BE2C (cell line): Measurements from ENCODE around the gene KHNYN.

Experiments used
- DNase-seq: peaks from one replicate; pipeline ENCODE4 v3.0.0-alpha.2; 2020
- H3K27me3 ChIP-seq: fragments of 250-450 bp; sonication (Bioruptor Pico); 2 replicates; pipeline ENCODE4 v1.5.1; 2020; ENCODE audit warnings: mild to moderate bottlenecking
- H3K36me3 ChIP-seq: fragments of 250-450 bp; sonication (Bioruptor Pico); 2 replicates; pipeline ENCODE4 v1.5.1; 2020; ENCODE audit warnings: mild to moderate bottlenecking
- H3K4me1 ChIP-seq: fragments of 250-450 bp; sonication (Bioruptor Pico); 2 replicates; pipeline ENCODE4 v1.5.1; 2020
- H3K4me3 ChIP-seq: 2 replicates; pipeline ENCODE4 v1.5.1; 2011; ENCODE audit warnings: low read depth, low read length
- H3K9me3 ChIP-seq: fragments of 250-450 bp; sonication (Bioruptor Pico); 2 replicates; pipeline ENCODE4 v1.5.1; 2020
- TF ChIP-seq, protein P1 (sequence below): IDR thresholded peaks from 2 replicates; pipeline ENCODE4 v1.5.1; 2012; ENCODE audit warnings: mild to moderate bottlenecking, low read depth, low read length

KHNYN gene

DNA sequence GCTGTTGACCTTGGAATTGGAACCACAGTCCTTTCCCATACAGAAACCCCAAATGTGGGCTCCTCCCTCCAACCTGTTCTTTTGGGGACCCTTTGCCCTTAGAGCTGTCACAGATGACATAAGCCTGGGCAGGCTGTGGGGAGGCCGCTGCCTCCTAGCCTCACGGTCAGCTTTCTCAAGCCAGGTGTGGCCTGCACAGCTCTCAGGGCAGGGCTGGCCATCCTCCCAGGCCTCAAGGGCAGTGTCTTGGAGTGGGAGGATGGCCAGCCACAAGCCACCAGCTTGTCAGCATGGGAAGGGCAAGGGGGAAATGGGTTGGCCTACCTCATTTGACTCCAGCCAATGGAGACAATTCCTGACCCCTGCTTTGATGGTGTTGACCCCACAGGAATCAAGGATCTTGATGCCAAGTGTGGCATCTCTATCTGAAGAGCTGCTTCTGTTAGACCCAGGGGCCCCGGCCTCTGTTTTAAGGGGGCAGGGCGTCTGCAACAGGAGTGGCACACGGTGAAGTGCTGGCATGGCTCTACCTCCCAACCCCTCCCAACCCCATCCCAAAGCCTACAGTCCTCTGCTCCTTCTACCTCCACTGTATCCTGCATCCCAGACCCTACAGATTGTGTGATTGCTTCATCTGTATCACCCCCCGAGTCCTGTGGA is 11.8 kb upstream of the KHNYN start:
- peaks cover 6% of the 10 kb centered on the region for H3K4me1 ChIP-seq
- H3K4me3 ChIP-seq = no peak overlapping the region
- H3K9me3 ChIP-seq = no peaks in the 10 kb centered on the region
- no peaks in the 10 kb centered on the region for H3K27me3 ChIP-seq
- no peaks in the 10 kb centered on the region for H3K36me3 ChIP-seq
- DNase-seq = no peak
- TF ChIP-seq, protein P1, sequence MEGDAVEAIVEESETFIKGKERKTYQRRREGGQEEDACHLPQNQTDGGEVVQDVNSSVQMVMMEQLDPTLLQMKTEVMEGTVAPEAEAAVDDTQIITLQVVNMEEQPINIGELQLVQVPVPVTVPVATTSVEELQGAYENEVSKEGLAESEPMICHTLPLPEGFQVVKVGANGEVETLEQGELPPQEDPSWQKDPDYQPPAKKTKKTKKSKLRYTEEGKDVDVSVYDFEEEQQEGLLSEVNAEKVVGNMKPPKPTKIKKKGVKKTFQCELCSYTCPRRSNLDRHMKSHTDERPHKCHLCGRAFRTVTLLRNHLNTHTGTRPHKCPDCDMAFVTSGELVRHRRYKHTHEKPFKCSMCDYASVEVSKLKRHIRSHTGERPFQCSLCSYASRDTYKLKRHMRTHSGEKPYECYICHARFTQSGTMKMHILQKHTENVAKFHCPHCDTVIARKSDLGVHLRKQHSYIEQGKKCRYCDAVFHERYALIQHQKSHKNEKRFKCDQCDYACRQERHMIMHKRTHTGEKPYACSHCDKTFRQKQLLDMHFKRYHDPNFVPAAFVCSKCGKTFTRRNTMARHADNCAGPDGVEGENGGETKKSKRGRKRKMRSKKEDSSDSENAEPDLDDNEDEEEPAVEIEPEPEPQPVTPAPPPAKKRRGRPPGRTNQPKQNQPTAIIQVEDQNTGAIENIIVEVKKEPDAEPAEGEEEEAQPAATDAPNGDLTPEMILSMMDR = no peak

- Histone ChIP-seq H3K4me1 (peaks cover 6% of the 10 kb centered on the region), H3K27me3 (no peaks in the 10 kb centered on the region), H3K9me3 (no peaks in the 10 kb centered on the region), H3K4me3 (no peak overlapping the region), H3K36me3 (no peaks in the 10 kb centered on the region)
- no peak for DNase-seq
- TF ChIP-seq, protein P1 = no peak
These were observed 11.3 kb upstream of the KHNYN start for GRCh38 chr14:24418492-24418873.

GRCh38 chr14:24422261-24422660 is 7.5 kb upstream of the KHNYN start:
- no peaks in the 10 kb centered on the region for H3K27me3 ChIP-seq
- no peaks in the 10 kb centered on the region for H3K36me3 ChIP-seq
- H3K4me1 ChIP-seq = no peaks in the 10 kb centered on the region
- DNase-seq = no peak
- H3K9me3 ChIP-seq = no peaks in the 10 kb centered on the region
- H3K4me3 ChIP-seq = no peak overlapping the region
- TF ChIP-seq, protein P1 = no peak

DNA sequence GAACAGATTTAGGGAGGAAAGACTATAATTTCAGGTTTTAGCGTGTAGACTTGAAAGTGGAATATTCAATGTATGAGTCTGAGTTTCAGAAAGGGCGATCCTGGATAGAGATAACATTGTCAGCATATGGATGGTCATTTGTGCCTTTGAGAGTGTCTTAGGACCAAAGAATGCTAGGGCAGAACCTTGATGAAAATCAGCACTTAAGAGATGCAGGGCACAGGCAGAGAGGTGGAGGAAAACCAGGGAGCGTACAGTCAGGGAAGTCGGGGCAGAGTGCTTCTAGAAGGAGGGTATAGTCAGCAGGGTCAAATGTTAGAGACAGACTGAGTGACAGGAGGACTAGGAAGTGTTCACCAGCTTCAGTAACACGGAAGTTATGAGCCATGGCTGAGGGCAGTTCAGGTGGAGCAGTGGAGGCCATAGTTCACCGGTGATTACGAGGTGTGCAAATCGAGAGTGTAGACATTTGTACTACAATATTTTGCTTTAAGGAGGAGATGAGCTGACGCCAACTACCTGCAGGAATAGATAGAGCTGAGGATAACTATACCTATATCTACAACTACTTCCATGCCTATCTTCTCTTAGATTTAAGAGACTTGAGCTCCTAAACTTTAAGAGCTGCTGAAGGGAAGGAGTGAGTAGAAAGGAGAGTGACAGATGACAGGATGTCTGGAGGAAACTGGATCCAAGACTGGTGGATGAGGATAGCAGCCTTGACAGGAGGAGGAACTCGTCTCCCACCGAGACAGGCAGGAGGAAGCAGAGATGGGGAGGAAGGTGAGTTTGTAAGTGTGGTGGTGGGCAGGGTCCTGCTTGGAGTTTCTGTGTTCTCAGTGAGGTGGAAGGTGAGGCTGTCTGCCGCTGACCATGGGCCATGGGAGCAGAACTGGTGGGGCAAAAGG is 6.8 kb upstream of the KHNYN start:
- Histone ChIP-seq H3K4me1 (no peaks in the 10 kb centered on the region), H3K4me3 (no peak overlapping the region), H3K27me3 (no peaks in the 10 kb centered on the region), H3K9me3 (no peaks in the 10 kb centered on the region), H3K36me3 (no peaks in the 10 kb centered on the region)
- DNase-seq = no peak
- TF ChIP-seq, protein P1 = no peak

DNA sequence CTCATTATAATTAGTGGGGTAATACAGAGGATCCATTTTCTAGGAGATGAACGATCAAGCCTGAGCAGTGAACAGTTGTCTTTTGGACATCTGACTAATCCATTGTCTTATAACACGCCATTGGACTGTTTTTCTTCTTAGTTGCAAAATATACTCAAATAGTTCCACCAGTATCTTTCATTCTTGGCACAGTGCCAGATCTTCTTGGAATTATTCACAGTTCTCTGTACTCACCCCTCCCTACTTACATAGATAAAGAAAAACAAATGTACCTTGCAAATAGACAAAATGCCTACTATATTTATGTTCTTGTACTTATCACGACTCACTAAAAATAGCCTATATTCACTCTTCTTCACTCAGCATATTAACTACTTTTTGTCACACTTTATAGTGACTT is 4.0 kb upstream of the KHNYN start:
- Histone ChIP-seq H3K9me3 (no peaks in the 10 kb centered on the region), H3K36me3 (no peaks in the 10 kb centered on the region), H3K4me3 (no peak overlapping the region), H3K4me1 (peaks cover 6% of the 10 kb centered on the region), H3K27me3 (no peaks in the 10 kb centered on the region)
- TF ChIP-seq, protein P1 = no peak
- no peak for DNase-seq
